Stimulated activated naive CD4-positive, alpha-beta T cell treated with Interleukin-2 at 50 U/mL for 16 hours (primary cell): ENCODE data around the gene SH3BGRL3.
A peak's percentile ranks its signal among the peaks of the same experiment; 100 is the strongest.
"Not testable (repeated sequence)": the region's sequence is repeated elsewhere in the genome, so short reads cannot be mapped to it uniquely, and the experiment has no call there.

ENCODE experiments used
- DNase-seq: peaks from one replicate; lab custom pipeline; 2025; lab: John Stamatoyannopoulos, UW

Gene SH3BGRL3

GRCh38 chr1:26290882-26291261 is 11.0 kb downstream of the SH3BGRL3 start:
- DNase-seq, result no peak

GRCh38 chr1:26291433-26291832 is 11.5 kb downstream of the SH3BGRL3 start:
- DNase-seq, result no peak

GRCh38 chr1:26291939-26292338 is 12.1 kb downstream of the SH3BGRL3 start:
- DNase-seq, result no peak

- DNase-seq, result not testable (repeated sequence)
Observed at GRCh38 chr1:26292735-26293134, 12.8 kb downstream of the SH3BGRL3 start.

- no peak for DNase-seq
Observed at GRCh38 chr1:26293911-26294463, 14.1 kb downstream of the SH3BGRL3 start.

GRCh38 chr1:26295194-26296138 is 15.6 kb downstream of the SH3BGRL3 start:
- no peak for DNase-seq

GRCh38 chr1:26296340-26297056 is 16.6 kb downstream of the SH3BGRL3 start:
- DNase-seq, result no peak

- DNase-seq, result no peak
Observed at GRCh38 chr1:26297057-26297790, 17.3 kb downstream of the SH3BGRL3 start.

- no peak for DNase-seq
Observed at GRCh38 chr1:26297791-26298124, 17.9 kb downstream of the SH3BGRL3 start.

- DNase-seq, result no peak
Observed at GRCh38 chr1:26300578-26301275, 20.8 kb downstream of the SH3BGRL3 start.

GRCh38 chr1:26302733-26303405 is 23.0 kb downstream of the SH3BGRL3 start:
- no peak for DNase-seq

- no peak for DNase-seq
Observed at GRCh38 chr1:26305667-26306289, 25.9 kb downstream of the SH3BGRL3 start.

GRCh38 chr1:26306290-26307229 is 26.7 kb downstream of the SH3BGRL3 start, which contains the start of gene UBXN11:
Gene UBXN11 (minus strand): TSS chr1:26306636. CDS start chr1:26302883, 3,753 bp downstream.
- DNase-seq, result peak; percentile 93

- no peak for DNase-seq
Observed at GRCh38 chr1:26307363-26307781, 27.5 kb downstream of the SH3BGRL3 start.

GRCh38 chr1:26307966-26308899 is 28.3 kb downstream of the SH3BGRL3 start:
- DNase-seq, result not testable (repeated sequence)

- no peak for DNase-seq
Observed at GRCh38 chr1:26314501-26314900, 34.6 kb downstream of the SH3BGRL3 start.

- DNase-seq, result no peak
Observed at GRCh38 chr1:26315874-26316850, 36.3 kb downstream of the SH3BGRL3 start.
